GM18858 (cell line): ENCODE measurements around the gene NET1.
"Not testable (repeated sequence)": the region's sequence is repeated elsewhere in the genome, so short reads cannot be mapped to it uniquely, and the experiment has no call there.

ENCODE experiments used
- ATAC-seq: cut with Tn5 transposase; IDR thresholded peaks from one replicate; pipeline ENCODE4 v1.9.1; 2021; ENCODE audit not compliant: unreplicated experiment

NET1 gene

DNA sequence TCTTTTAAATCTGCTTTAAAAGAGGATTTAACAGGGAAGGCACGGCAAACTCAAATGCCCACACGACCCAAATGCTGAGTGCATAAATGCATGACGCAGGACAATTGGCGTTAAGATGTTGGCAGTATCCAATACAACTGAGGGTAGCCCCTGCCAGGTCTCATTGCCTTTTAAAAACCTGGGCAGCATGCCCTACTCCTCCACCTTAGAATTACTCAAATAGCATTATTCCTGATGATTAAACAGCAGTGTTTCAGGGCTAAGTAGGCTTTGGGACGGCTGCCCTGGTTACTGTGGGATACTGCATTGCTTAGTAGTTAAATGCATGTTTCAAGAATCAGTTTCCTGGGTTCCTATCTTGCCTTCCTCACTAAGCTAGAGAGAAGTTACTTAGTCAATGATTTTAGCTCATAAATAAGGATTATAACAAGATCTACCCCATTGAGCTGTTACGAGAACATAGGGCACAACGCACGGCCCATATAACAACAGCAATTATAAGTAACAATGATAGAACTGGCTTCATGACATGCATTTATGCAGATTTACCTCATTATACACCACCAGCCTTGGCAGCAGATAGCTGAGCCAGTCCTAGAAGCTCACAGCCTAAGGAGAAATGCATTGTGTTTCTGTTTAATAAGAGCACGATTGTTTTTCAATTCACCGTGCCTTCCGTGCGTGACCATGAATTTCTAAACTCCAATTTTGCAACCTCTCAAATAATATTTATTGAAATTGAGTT lies 15.6 kb upstream of the NET1 start:
- no peak for ATAC-seq

DNA sequence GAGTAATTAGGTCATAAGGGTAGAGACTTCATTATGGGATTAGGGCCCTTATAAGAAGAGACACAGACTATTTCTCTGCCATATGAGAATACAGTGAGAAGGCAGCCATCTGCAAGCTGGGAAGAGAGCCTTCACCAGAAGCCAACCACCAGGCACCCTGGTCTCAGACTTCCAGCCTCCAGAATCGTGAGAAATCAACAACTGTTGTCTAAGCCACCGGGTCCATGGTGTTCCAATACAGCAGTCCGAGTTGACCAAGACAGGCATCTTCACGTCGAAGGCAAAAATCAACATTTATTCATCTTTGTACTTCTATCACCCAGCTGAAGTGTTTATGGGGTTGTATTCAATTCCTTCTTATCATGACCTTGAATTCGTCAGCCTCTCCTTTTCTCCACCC lies 13.0 kb upstream of the NET1 start:
- no peak for ATAC-seq

DNA sequence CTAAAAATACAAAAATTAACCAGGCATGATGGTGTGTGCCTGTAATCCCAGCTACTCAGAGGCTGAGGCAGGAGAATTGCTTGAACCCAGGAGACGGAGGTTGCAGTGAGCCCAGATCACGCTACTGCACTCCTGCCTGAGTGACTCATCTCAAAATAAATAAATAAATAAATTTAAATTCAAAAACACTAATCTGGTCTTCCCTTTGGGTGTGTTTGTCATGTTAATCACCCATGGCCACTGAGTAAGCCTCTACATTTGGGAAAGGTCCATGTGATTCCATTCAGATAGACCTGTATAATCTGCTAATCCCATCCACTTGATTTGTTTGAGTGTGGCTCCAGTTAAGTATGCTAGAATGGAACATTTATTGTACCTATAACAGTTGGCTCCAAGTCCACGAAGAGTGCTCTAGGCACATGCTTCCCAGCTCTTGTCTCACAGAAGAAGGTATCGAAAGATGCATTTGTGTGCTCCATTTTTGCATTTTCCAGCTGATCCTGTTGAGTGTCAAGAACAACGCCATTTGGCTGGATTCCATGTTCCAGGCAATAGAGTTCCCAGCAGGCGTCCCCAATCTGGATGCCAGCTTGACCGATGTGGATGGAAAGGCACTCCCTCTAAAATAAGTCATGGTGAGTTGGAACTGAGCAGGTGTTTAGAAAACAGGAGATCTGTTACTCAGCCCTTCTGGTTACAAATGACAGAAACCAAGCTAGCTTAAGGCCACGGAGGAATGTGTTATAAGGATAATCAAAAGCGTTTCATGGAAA lies 11.7 kb upstream of the NET1 start:
- no peak for ATAC-seq

GRCh38 chr10:5402798-5403197 lies 9.6 kb upstream of the NET1 start:
- no peak for ATAC-seq

- ATAC-seq, result no peak
Measured at GRCh38 chr10:5404208-5405041, 7.9 kb upstream of the NET1 start, which contains the start of gene TUBAL3. Gene TUBAL3, minus strand, starts transcription at chr10:5404828. Its CDS starts 36 bp downstream, at chr10:5404792.

GRCh38 chr10:5406918-5407317 lies 5.4 kb upstream of the NET1 start:
- no peak for ATAC-seq

DNA sequence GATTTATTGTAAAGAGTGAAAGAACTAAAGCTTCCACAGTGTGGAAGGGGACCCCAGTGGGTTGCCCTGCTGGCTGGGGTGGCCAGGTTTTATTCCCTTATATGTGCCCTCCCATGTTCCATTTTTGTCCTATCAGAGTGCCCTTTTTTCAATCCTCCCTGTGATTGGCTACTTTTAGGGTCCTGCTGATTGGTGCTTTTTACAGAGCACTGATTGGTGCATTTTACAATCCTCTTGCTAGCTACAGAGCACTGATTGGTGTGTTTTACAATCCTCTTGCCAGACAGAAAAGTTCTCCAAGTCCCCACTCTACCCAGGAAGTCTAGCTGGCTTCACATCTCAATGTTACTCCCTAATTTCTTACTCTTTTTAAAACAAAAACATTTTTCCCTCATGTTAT lies 1.6 kb upstream of the NET1 start:
- ATAC-seq, result not testable (repeated sequence)

- no peak for ATAC-seq
Measured at GRCh38 chr10:5411941-5412276, 448 bp upstream of the NET1 start.

DNA sequence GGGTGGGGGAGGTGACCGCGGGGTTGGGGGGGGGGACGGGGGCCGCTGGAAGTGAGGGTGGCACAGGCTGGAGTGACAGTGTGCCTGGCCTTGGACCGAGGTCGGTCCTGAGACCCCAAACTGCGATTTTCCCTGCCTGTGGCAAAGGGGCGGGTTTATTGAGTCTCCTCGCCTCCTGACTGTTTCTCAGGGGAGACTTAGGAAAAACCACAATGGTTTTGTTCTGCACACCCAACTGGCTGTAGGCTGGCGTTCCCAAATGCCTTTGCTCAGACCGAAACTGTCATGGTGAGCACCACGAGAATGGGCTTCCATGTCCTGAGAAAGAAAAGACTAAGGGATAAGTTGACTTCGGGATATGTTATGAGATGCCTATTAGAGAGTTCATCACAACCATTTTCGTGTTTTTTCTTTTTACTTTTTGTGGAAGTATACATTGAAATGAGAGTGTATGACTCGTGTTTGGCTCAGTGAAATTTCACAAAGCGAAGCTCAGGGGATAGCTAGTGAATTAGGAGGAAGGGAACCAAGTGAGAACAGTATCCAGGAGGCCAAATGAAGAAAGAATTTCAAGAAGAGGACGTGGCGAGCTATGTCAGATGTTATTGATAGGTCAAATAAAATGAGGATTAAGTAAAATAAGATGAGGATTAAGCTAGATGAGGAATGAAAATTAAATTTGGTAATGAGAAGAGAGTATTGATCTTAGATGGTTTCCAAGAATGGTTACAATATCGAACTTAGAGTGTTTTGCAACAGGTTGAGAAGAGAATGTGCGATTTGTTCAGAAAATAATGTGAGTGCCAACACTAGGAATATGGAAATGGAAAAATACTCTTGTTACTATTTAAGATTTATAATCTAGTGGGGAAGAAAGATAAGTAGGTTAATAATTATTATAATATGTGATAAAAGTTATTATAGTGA lies 918 bp downstream of the NET1 start:
- ATAC-seq, result no peak

DNA sequence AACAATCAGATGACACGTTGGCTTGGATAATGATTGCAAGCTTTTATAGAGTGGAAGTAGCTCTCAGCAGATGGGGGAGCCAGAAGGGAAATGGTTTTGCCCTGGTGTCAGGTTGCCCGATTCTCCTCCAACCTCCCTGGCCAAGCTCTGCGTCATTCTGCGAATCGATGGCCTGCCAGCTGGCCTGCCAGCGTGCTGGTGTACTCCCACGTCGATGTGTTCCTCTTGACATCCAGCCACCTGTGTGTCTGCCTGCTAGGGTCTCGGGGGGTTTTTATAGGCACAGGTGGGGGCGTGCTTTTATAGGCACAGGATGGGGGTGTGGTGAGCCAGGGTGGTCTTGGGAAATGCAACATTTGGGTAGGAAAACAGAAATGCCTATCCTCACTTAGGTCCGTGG lies 4.6 kb downstream of the NET1 start:
- no peak for ATAC-seq

DNA sequence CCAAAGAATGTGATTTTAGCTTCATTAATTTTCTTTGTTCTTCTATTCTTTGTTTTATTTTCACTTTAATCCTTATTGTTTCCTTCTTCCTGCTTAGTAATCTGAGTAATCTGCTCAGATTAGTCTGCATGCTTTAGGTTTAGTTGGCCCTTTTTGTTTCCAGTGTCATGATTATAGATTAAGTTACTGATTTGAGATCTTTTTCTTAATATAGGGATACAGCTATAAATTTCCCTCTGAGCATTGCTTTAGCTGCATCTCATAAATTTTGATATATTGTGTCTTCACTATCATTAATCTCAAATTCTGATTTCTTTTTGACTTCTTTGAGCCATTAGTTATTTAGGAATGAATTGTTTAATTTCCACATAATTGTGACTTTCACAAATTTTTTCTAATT lies 6.2 kb downstream of the NET1 start:
- no peak for ATAC-seq

DNA sequence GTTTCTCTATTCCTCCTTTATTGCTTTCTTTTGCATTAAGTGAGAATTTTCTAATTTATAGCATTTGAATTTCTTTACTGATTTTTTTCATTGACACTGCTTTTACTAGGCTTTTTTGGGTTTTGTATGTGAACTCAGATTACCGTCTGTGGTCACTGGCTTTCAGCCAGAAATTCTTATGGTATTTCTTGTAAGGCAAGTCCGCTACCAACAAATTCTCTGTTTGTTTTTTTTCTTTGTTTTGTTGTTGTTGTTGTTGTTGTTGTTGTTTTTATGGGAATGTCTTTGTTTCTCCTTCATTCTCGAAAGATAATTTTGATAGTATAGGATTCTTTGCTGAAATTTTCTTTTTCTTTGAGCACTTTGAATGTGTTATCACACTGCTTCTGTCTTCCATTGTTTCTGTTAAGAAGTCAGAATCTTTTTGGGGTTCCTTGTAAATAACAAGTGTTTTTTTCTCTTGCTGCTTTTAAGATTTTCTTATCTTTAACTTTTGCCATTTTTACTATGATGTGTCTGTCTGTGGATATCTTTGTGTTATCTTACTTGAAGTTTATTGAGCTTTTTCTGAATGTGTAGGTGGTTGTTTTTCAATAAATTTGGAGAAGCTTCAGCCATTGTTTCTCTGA lies 7.2 kb downstream of the NET1 start:
- no peak for ATAC-seq

DNA sequence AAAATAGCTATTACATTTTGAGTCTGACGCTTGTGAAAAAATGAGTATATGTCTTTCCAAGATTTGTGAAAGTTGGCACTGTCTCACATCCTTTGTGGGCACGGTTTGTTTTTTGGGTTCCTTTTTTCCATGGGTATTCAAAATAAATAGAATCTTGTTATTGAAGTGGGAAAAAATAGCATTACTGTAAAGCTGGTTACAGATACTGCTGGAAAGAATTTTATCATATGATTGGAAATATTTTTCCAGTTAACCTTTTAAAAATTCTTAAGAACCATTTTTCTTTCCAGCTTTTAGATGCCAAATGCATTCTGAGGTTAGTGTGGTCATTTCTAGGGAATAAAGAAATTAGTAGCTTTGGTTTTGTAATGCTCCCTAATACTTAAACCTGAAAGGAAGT lies 11.4 kb downstream of the NET1 start:
- no peak for ATAC-seq

GRCh38 chr10:5424751-5425150 lies 12.4 kb downstream of the NET1 start:
- no peak for ATAC-seq

- no peak for ATAC-seq
Measured at GRCh38 chr10:5428133-5428532, 15.8 kb downstream of the NET1 start.

DNA sequence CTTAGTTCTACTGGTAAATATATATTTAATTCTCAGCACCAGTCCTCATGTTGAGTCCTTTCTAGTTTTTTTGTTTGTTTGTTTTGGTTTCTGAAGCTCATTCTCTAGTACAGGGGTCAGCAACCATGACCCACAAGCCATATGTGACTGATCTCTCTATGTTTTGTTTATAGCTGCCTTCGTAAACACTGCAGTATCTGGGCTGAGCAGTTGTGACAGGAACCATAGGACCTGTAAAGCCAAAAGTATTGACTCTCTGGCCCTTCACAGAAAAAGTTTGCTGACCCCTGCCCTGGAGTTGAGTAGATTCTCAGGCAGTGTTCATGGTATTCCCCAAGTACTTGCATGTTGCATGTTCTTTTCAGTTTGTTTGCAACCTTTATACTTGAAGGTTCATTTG lies 20.8 kb downstream of the NET1 start:
- ATAC-seq, result no peak

- no peak for ATAC-seq
Measured at GRCh38 chr10:5434017-5434753, 21.8 kb downstream of the NET1 start.

GRCh38 chr10:5435328-5435727 lies 23.0 kb downstream of the NET1 start:
- ATAC-seq, result no peak

DNA sequence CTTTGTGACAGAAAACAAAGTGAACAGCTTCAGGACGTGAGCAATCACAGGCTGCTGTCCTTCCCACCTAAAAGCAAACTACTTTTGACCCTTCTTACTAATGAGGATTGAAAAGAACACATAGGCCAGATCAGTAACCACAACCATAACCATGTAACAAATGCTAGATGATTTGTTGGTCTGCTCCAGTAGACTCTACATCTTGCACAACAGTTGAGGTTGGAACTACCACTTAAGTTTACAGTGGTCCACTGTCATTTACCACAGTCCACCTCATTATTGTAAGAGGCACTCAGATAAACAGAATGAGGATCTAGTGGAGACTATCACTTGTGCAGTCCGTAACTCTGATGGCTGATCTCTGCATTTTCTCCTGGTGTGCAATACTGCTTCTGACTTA lies 27.8 kb downstream of the NET1 start:
- no peak for ATAC-seq

DNA sequence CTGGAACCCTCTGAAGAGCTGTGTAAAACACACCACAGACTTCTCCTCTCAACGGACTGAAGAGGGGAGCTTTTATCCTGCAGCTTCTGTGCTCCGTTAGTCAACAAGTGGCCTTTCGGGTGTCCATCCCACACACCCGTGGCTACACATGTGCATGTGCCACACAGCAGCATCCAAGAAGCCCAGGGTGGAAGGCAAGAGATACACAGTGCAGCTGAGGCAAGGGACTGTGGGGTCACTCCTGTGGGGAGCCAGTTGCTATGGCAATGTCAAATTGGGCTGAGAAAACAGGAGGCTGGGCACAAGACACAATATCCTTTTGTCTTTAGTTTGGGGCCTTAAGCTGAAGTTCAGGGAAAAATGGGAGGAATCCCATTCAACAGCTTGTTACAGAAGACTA lies 28.7 kb downstream of the NET1 start:
- ATAC-seq, result no peak
